NT2/D1 (cell line): ENCODE measurements around the gene JMJD8.

ENCODE experiments used
- DNase-seq: peaks from one replicate; pipeline ENCODE4 v3.0.0-alpha.2; 2011; ENCODE audit warnings: low read depth, low spot score
- H3K27me3 ChIP-seq: 2 replicates; pipeline ENCODE4 v1.6.0; 2011; ENCODE audit warnings: mild to moderate bottlenecking; ENCODE audit not compliant: insufficient read length, insufficient read depth
- H3K36me3 ChIP-seq: 2 replicates; pipeline ENCODE4 v1.6.1; 2011; ENCODE audit warnings: mild to moderate bottlenecking, low read length, mixed read lengths; ENCODE audit not compliant: insufficient read depth, insufficient read length
- H3K4me1 ChIP-seq: 2 replicates; pipeline ENCODE4 v1.5.1; 2011; ENCODE audit not compliant: insufficient read depth, insufficient read length
- H3K4me3 ChIP-seq: 2 replicates; pipeline ENCODE4 v1.5.1; 2011; ENCODE audit warnings: low read depth; ENCODE audit not compliant: insufficient read length
- H3K9ac ChIP-seq: 2 replicates; pipeline ENCODE4 v1.6.0; 2011; ENCODE audit warnings: low read depth; ENCODE audit not compliant: insufficient read length
- H3K9me3 ChIP-seq: 2 replicates; pipeline ENCODE4 v1.5.1; 2011; ENCODE audit warnings: mild to moderate bottlenecking, low read length; ENCODE audit not compliant: insufficient read depth
- SUZ12 ChIP-seq: IDR thresholded peaks from 2 replicates; pipeline ENCODE4 v1.6.1; 2011; ENCODE audit not compliant: insufficient read length, insufficient read depth; ENCODE audit errors: extremely low read depth
- YY1 ChIP-seq: IDR thresholded peaks from 2 replicates; pipeline ENCODE4 v1.6.1; 2011; ENCODE audit not compliant: insufficient read length, insufficient read depth
- ZNF274 ChIP-seq: IDR thresholded peaks from 2 replicates; pipeline ENCODE4 v1.6.1; 2011; ENCODE audit warnings: mild to moderate bottlenecking, low read depth, low read length

The JMJD8 gene

DNA sequence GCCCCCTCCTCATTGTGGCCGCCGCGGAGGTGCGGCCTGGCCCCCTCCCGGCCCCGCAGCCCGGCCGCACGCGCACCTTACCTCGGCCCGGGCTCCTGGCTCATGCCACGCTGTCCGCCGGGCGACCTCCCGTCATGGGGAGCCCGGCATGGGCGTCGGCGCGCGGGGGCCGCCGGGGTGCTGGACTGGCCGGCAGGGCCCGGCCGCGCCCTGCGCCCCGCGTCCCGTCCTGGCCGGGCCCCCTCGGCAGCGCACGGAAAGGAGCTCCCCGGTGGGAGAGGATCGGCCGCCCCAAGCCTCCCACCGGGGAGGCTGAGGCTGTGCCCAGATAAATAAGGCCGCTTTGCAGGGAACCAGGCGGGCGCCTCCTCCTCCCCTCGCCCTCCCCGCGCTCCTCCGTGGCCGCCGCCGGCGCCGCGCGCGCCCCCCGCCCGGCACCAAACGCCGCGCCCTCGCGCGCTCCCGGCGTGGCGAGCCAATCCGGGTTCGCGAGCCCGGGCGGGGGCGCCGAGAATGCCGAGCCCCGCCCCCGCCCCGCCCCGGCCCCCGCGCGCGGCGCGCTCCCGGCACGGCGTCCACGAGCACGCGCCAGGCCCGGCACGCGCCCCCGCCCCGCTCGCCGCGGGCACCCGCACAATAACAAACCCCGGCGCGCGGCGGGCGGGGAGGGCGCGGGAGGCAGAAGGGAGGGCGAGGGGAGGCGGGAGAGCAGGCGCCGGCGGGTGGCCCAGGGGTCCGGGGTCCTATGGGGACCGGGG, 21.5 kb upstream of the JMJD8 start, which contains the start of gene FBXL16:
TSS of gene FBXL16 (minus strand) at position 371 of the 758 bp plus-strand sequence. CDS start 8,396 bp downstream, outside the sequence.
- Histone ChIP-seq H3K4me3 (peak within 1 kb of the TSS; percentile 50), H3K9ac (peak within 1 kb of the TSS; percentile 70), H3K9me3 (no peaks in the 10 kb centered on the region), H3K4me1 (peaks cover 32% of the 10 kb centered on the region), H3K27me3 (peaks cover 97% of the 10 kb centered on the region), H3K36me3 (no peaks in the 10 kb centered on the region)
- no peak for DNase-seq
- TF ChIP-seq ZNF274 (no peak), YY1 (no peak), SUZ12 (no peak)

- Histone ChIP-seq H3K4me1 (peaks cover 23% of the 10 kb centered on the region), H3K9me3 (no peaks in the 10 kb centered on the region), H3K27me3 (peaks cover 97% of the 10 kb centered on the region), H3K36me3 (no peaks in the 10 kb centered on the region), H3K9ac (peak overlapping the region; percentile 56), H3K4me3 (peak overlapping the region; percentile 24)
- TF ChIP-seq YY1 (no peak), SUZ12 (no peak), ZNF274 (no peak)
- no peak for DNase-seq
These were observed 20.6 kb upstream of the JMJD8 start for GRCh38 chr16:704552-705380.

- TF ChIP-seq YY1 (no peak), ZNF274 (no peak)
- Histone ChIP-seq H3K4me1 (peaks cover 22% of the 10 kb centered on the region), H3K36me3 (no peaks in the 10 kb centered on the region), H3K9ac (no peak overlapping the region), H3K27me3 (peaks cover 97% of the 10 kb centered on the region), H3K4me3 (no peak overlapping the region), H3K9me3 (no peaks in the 10 kb centered on the region)
- DNase-seq: no peak
These were observed 19.9 kb upstream of the JMJD8 start for GRCh38 chr16:704047-704446.

DNA sequence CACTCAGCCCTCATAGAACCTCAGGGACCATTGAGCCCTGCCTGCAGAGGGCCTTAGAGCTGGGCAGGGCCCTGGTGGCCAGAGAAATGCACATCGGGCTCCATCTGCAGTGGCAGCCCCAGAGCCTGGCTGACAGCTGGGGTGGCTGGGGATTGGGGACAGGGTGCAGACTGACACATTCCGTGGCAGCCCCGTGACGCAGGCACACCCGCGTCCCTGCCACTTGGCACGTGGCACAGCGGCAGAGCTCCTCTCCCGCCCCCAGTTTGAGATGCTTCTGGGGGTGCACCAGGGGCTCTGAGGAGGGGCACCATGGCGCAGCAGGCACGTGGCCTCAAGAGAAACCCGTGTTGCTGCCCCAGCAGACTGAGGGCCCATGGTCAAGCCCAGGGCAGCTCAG, 19.3 kb upstream of the JMJD8 start:
- H3K4me3 ChIP-seq: no peak overlapping the region
- H3K9me3 ChIP-seq: no peaks in the 10 kb centered on the region
- peaks cover 96% of the 10 kb centered on the region for H3K27me3 ChIP-seq
- H3K9ac ChIP-seq: no peak overlapping the region
- H3K36me3 ChIP-seq: no peaks in the 10 kb centered on the region
- H3K4me1 ChIP-seq: peaks cover 22% of the 10 kb centered on the region
- TF ChIP-seq YY1 (no peak), SUZ12 (no peak), ZNF274 (no peak)
- DNase-seq: no peak

- Histone ChIP-seq H3K27me3 (peaks cover 94% of the 10 kb centered on the region), H3K4me3 (no peak overlapping the region), H3K9me3 (no peaks in the 10 kb centered on the region), H3K36me3 (no peaks in the 10 kb centered on the region), H3K9ac (peak overlapping the region; percentile 21), H3K4me1 (peaks cover 22% of the 10 kb centered on the region)
- no peak for TF ChIP-seq YY1
- TF ChIP-seq SUZ12: no peak
- no peak for TF ChIP-seq ZNF274
- no peak for DNase-seq
These were observed 18.2 kb upstream of the JMJD8 start for GRCh38 chr16:702341-702740.

DNA sequence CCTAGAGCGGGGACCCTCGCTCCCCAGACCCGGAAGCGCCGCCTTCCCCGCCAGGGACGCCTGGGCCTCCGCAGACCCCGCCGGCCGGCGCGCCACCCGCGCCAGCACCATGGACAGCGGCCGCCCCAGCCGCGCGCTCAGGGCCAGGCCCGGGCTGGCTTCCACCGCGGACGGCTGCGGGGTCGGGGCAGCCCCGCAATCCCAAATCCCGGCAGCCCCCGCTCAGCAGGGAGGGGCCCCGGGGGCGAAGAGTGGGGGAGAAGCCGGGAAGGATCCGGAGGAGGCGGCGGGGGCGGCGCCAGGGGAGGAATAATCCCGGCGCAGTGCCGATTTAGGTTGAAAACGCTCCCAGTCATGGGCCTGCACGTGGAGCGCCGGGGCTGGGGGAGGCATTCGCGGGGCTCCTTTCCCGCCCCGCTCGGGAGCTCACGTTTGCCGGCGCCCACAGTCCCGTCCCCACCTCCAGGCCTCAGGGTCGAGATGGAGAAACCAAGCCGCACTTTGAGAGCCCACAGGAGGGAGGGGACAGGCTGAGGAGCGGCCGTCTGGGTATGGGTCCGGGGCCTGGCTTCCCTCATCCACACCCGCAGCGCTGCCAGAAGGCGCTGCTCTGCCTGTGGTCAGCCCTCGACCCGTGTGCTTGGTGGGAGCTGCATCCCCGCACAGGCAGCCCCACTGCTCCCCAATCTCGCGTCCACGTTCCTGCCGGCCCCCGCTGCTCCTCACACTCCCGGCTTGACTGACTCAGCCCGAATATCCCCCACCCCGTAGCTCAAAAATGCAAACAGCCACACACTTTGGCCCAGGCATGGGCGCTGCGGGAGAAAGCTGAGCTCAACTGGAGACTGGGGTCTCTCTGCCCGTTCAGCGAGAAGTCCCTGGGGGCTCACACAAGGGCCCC, 16.8 kb upstream of the JMJD8 start:
- peak overlapping the region; percentile 42 for H3K9ac ChIP-seq
- H3K36me3 ChIP-seq: no peaks in the 10 kb centered on the region
- peaks cover 17% of the 10 kb centered on the region for H3K4me1 ChIP-seq
- H3K9me3 ChIP-seq: no peaks in the 10 kb centered on the region
- TF ChIP-seq SUZ12 (peak; percentile 62), YY1 (no peak)
- DNase-seq: no peak
- H3K4me3 ChIP-seq: peak overlapping the region; percentile 15
- peaks cover 93% of the 10 kb centered on the region for H3K27me3 ChIP-seq
